Astrocyte (in vitro differentiated cells and primary cell): ENCODE results near the gene CHN1.

ENCODE experiments used
- EZH2 ChIP-seq: IDR thresholded peaks from 2 replicates; pipeline ENCODE4 v1.6.1; 2012; ENCODE audit warnings: mild to moderate bottlenecking, low read length, inconsistent platforms; ENCODE audit not compliant: insufficient read depth
- TF ChIP-seq, protein P1 (sequence below): IDR thresholded peaks from 2 replicates; pipeline ENCODE4 v1.5.1; 2011; ENCODE audit warnings: low read depth, mild to moderate bottlenecking, inconsistent platforms, low read length, moderate library complexity; ENCODE audit not compliant: insufficient read depth

GRCh38 chr2:174914853-174915760 lies 90.1 kb downstream of the CHN1 start:
- TF ChIP-seq, protein P1, sequence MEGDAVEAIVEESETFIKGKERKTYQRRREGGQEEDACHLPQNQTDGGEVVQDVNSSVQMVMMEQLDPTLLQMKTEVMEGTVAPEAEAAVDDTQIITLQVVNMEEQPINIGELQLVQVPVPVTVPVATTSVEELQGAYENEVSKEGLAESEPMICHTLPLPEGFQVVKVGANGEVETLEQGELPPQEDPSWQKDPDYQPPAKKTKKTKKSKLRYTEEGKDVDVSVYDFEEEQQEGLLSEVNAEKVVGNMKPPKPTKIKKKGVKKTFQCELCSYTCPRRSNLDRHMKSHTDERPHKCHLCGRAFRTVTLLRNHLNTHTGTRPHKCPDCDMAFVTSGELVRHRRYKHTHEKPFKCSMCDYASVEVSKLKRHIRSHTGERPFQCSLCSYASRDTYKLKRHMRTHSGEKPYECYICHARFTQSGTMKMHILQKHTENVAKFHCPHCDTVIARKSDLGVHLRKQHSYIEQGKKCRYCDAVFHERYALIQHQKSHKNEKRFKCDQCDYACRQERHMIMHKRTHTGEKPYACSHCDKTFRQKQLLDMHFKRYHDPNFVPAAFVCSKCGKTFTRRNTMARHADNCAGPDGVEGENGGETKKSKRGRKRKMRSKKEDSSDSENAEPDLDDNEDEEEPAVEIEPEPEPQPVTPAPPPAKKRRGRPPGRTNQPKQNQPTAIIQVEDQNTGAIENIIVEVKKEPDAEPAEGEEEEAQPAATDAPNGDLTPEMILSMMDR, result no peak
- no peak for TF ChIP-seq EZH2
